ELR (cell line): ENCODE data around the gene FKBP1A.
A peak's percentile ranks its signal among the peaks of the same experiment; 100 is the strongest.

Experiments used
- DNase-seq: peaks from one replicate; pipeline ENCODE4 v3.0.0-alpha.2; 2015; ENCODE audit warnings: low read depth

The FKBP1A gene

DNA sequence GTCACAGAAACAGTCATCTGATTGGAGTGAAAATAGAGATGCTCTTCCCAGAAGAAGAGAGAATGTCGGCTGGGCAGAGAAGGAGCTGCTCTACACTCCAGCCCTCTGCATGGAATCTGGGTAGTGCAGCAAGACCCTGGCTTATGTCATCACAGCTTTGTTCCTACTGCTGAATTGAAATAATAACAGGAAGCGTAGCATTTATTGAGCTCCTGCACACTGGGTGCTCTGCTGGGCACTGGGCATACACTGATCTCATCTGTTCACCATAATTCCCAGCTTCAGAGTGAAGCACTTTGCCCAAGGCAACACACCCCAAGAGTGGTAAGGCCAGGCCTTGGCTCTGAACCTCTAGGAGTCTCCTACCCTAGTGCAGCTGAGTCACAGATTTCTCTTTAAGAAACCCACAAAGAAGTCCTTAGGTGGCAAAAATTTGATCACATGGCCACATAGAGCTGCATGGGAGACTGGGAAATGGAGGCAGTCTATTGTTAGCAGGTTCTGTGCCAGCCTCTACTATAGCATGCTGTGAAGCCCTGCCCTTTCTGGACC, 60.0 kb downstream of the FKBP1A start:
- DNase-seq: peak; percentile 29

- peak; percentile 76 for DNase-seq
Measured at GRCh38 chr20:1331801-1332453, 60.9 kb downstream of the FKBP1A start.

GRCh38 chr20:1331101-1331500, 61.8 kb downstream of the FKBP1A start:
- DNase-seq: no peak

GRCh38 chr20:1330075-1330830, 62.6 kb downstream of the FKBP1A start:
- no peak for DNase-seq

DNA sequence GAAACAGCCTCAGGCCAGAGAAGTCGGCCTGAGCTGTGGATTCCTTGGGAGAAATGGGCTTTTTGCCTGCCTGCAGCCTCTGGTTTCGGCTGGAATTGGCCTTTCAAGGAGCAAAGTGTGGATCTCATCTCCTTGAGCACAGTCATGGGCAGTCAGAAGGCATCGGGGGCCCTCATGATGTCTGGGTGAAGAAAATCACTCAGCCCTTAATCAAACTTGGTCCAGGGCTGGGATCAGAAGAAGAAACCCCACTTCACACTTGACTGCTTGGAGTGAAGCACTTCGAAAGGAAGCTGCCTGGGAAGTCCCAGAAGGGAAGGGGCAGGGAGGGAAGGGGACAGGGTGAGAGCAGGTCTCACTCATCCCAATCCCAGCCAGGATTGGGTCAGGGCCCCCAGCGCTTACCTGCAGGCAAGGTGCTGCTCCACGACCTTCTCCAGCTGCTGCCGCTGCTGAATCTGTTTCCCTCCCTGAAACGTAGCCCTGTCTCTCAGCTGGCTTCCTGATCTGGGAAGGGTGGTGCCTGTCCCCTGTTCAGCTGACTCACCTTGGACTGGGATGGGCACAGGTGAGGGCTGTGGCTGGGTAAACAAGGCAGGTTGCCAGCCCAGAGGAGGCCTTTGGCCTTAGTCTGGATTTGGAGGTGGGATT, 64.0 kb downstream of the FKBP1A start, which contains the start of gene SDCBP2:
TSS of gene SDCBP2 (minus strand) at position 460 of the 651 bp plus-strand sequence. CDS start 8,723 bp downstream, outside the sequence.
- no peak for DNase-seq

DNA sequence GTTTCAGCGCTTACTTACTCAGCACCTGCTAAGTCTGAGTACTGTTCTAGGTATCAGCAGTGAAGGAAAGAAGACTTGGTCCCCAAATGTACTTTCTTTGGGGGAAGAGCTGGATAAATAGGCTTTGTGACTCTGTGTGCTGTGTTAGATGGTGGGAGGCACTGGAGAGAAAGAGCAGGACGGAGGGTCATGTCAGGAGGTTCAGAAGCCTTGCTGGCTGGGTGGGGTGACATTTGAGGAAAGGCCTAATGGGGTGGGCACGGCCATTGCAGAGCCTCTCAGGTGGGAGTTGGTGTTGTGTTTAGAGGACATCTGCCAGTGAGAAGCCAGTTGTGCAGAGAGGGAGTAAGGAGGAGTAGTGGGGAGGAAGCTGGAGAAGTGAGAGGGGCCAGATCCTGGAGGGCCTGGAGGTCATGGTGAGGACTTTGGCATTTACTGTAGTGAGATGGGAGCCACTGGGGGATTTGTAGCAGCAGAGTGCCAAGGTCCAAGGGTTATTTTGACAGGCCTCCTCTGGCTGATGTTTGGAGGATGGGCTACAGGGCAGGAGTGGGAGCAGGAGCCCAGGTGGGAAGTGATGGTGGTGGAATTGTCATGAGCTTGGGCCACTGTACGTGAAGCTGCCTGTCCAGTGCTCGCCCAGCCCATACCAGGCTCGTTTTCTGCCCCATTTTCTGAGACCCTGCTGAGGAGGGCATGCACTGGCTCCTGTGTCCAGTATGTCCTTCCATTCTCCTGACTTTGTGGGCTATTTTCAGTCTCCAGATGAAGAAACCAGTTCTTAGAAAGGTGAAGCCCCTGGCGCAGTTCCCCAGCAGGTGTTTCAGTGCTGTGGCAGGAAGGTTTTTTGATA, 64.8 kb downstream of the FKBP1A start:
- DNase-seq: no peak

GRCh38 chr20:1327241-1327653, 65.6 kb downstream of the FKBP1A start:
- peak; percentile 54 for DNase-seq

DNA sequence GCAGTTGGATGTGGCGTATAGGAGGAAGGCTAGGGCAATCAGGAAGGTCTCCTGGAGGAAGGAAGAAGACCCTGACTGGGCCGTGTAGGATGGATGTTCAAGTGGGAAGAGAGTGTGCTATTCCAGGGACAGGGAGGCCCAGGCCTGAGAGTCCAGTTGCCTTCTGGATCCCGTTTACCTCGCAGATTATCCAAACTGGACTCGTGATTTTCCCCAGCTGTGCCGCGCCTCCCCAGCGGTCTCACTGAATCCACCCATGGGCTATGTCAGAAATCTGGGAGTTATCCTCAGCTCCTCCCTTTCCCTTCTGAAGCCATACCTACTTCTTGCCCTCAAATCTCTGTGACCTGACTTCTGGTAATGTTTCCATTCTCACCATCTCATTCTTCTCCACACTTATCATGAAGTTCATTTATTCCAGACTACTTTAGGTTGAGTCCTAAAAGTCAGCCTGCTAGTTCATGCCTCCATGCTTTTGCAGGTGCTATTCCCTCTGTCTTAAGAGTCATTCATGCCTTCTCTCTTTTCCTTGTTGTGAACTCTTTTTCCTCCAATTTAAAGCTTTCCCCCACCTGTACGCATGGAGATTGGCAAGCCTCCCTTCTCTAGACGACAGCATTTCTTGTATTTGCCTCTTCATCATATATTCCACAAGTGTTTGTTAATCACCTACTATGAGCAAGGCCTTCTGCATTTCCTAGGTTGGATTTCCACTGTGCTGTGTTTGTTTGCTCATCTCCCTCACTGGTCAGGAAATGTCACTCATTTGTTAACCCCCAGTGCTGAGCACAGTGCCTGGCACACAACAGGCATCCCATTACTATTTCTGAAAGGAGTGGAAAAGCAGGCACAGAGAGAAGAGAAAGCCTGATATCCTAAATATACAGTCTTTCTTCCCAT, 66.6 kb downstream of the FKBP1A start:
- DNase-seq: peak; percentile 44

GRCh38 chr20:1325173-1326030, 67.5 kb downstream of the FKBP1A start:
- DNase-seq: peak; percentile 96

DNA sequence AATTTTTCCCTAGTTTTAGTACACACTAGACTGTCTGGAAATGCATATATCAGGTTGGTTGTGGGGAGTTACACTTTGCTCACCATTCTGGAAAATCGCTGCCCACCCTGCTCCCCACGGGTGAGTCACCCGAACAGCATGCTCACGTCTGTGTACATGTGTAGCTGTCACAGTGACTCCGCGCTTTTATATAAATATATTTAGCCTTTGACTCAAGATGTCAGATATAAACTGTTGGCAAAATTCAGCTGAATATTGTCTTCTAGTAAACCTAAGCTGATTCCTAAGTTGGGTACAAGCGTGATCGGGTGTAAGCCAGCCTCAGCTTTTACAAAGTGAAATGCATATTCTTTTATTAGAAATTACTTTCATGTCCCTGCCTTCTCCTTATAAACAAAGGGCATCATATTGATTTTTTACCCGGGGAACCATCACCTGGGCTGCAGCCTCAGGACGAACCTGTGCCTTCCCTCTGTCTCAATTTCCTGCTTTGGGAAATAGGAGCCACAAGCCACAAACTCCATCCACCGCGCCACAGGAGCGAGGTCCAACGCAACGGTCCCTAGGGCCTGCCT, 68.2 kb downstream of the FKBP1A start:
- DNase-seq: peak; percentile 92

DNA sequence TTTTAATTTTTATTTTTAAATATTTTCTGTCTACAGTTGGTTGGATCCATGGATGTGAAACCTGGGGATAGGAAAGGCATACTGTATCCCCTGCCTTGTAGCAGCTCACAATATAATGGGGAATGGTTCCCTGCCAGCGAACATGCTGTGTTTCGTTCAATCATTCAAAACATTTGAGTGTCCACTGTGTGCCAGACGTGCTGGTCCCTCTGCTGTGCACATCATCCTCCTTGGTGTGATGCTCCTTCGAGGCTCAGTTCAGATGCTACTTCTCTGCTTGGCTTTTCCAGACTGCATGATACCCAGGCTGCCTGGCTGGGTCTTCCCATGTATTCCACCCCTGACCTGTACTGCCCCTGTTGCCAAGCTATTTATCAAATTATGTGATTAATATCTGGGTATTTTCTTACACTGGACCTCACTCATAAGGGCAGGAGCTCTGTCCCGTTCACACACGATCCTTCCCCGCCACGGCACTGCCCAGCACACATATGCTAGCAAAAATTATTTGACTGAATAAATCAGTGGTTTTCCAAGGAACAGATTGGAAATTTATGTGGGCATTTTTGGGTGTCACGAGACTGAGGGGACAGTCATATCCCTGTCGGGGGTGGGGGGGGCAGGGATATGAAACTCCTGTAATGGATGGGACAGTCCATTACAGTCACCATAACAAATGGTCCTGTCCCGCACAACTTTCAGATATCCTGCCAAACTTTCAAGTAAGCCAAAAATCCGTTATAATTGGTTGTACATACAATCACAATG, 68.8 kb downstream of the FKBP1A start:
- DNase-seq: no peak

DNA sequence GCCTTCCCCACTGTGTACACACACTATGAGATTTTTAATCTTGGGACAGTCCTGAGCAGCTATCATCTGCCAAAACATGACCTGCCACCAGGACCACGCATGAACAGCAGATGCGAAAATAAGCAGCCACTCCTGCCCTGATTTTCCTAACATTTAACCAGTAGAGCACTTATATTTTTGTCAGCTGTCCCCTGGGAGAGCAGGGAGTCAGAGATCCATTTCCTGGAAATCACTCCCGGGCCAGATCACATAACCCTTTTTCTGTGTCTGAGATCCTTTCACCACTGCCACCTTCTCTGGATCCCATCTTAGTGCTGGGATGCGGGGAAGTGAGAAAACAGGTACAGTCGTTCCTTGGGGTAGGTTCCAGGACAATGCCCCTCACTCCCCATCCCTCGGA, 69.6 kb downstream of the FKBP1A start:
- peak; percentile 40 for DNase-seq

GRCh38 chr20:1322511-1323245, 70.2 kb downstream of the FKBP1A start:
- DNase-seq: peak; percentile 97

DNA sequence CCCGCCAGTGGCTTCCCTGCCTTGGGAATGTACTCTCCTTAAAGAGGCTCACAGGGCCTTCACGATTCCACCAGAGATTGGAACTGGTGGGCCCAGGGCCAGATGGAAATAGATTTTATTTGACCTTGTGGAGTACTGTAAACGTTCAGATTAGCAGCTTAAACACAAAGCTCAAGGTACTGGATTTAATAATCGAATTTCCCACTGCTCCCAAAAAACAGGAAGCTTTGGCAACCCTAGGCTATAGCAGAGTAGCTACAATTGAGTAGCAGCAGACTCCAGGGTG, 71.3 kb downstream of the FKBP1A start:
- no peak for DNase-seq

DNA sequence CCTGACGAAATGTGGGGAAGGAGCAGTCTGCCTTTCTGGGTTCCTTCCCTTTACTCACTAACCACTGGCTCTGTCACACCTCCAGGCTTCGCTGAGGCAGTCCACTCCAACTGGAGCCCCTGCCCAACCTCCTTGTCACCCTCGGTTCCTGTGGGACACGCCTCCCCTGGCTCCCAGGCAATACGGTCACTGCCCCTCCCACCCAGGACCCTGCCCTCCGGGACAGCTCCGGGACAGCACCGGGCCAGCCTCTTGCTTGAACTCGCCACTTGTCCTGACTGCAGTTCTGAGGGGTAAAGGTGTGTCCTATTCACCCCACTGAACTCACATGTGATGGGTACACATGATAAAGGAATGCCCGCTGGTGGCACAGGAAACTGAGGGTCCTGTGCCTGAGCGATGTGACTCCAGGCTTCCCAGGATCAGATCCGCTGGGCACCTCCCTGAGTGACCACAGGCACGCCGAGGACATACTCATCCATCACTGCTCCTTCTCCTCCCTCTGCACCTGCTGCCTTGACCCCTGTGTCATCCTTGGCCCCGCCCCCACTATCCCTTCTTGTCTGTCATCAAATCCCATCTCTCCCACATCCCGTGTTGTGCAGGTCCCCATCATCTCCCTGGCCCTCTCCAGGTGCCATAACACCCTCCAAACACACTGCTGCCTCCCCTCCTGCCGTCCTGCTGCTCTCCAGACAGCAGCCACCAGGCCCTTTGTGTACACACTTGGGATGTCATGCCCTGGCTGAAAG, 71.8 kb downstream of the FKBP1A start:
- no peak for DNase-seq

DNA sequence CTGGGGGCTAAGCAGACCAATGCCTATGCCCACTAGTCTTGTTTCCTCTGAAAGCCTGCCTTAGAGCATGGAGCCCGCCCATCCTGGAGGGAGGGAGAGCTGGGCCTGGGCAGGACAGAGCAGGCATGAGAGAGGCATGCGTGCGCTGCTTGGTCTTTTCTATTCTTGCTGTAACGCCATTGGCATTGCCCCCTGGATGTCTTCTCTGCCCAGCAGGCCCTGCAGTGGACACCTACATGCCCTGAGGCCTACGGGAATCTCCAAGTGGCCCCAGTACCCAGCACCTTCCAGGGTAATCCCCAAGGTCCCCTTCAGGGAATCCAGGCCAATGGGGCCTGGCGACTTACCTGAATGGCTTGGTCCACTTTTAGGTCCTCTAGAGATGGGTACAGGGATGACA, 72.8 kb downstream of the FKBP1A start:
- DNase-seq: no peak

DNA sequence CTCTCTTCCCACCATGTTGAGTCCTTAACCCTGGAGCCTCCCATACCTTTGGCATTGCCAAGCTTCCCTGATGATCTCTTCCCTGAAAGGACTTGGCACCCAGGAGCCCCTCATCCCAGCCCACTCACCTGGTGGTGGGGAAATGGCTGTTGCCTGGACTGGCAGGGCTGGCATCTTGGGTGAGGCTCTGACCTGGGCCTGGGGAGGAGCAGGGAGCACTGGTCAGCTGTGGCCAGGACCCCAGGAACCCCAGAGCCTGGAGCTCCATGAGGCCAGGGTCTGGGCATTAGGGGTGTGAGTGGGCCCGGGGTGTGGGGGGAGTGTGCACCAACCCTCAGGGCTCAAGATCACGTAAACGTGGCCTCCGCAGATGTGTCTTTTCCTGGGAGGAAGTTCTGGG, 73.4 kb downstream of the FKBP1A start:
- DNase-seq: no peak
